Hepatocyte (in vitro differentiated cells): ENCODE results near the gene CCDC28A. TPM values are rescaled to one million over a fixed set of nuclear protein-coding genes. Genes with fewer than 3 reads are reported as not detected.

Experiments used
- DNase-seq: peaks from one replicate; pipeline ENCODE4 v3.0.0-alpha.2; 2016; ENCODE audit warnings: low spot score
- H2AFZ ChIP-seq: fragments of 200-600 bp; sonication (generic); 2 replicates; pipeline ENCODE4 v1.6.0; 2016; ENCODE audit warnings: antibody characterized with exemption, mild to moderate bottlenecking
- H3K27ac ChIP-seq: fragments of 200-600 bp; sonication (generic); 2 replicates; pipeline ENCODE4 v1.5.1; 2016; ENCODE audit warnings: mild to moderate bottlenecking
- H3K27me3 ChIP-seq: fragments of 200-600 bp; sonication (generic); 2 replicates; pipeline ENCODE4 v1.6.1; 2016
- H3K36me3 ChIP-seq: fragments of 200-600 bp; sonication (generic); replicated peaks from 2 replicates; pipeline ENCODE4 v1.5.1; 2016; ENCODE audit warnings: low read depth; ENCODE audit not compliant: insufficient read depth
- H3K4me1 ChIP-seq: fragments of 200-600 bp; sonication (generic); 2 replicates; pipeline ENCODE4 v1.5.1; 2016; ENCODE audit warnings: mild to moderate bottlenecking, moderate library complexity; ENCODE audit not compliant: insufficient read depth
- H3K4me2 ChIP-seq: fragments of 200-600 bp; sonication (generic); 2 replicates; pipeline ENCODE4 v1.6.0; 2016
- H3K4me3 ChIP-seq: fragments of 200-600 bp; sonication (generic); 2 replicates; pipeline ENCODE4 v1.5.1; 2016; ENCODE audit warnings: mild to moderate bottlenecking
- H3K79me2 ChIP-seq: fragments of 200-600 bp; sonication (generic); 2 replicates; pipeline ENCODE4 v1.6.0; 2017; ENCODE audit warnings: mild to moderate bottlenecking
- H3K9me2 ChIP-seq: fragments of 200-600 bp; sonication (generic); replicated peaks from 2 replicates; pipeline ENCODE4 v1.6.0; 2017; ENCODE audit warnings: mild to moderate bottlenecking; ENCODE audit not compliant: insufficient read depth
- H3K9me3 ChIP-seq: fragments of 200-600 bp; sonication (generic); 2 replicates; pipeline ENCODE4 v1.5.1; 2016; ENCODE audit warnings: low read depth, mild to moderate bottlenecking
- H4K20me1 ChIP-seq: fragments of 200-600 bp; sonication (generic); 2 replicates; pipeline ENCODE4 v1.6.0; 2016; ENCODE audit warnings: mild to moderate bottlenecking; ENCODE audit not compliant: insufficient read depth, poor library complexity, severe bottlenecking
- EZH2 ChIP-seq: fragments of 200-600 bp; sonication (generic); IDR thresholded peaks from 2 replicates; pipeline ENCODE4 v1.6.1; 2016; ENCODE audit warnings: antibody characterized with exemption, mild to moderate bottlenecking, borderline replicate concordance
- EZH2phosphoT487 ChIP-seq: fragments of 200-600 bp; sonication (generic); IDR thresholded peaks from one replicate; pipeline ENCODE4 v1.6.1; 2018; ENCODE audit warnings: antibody characterized with exemption, mild to moderate bottlenecking, low read depth, moderate library complexity; ENCODE audit not compliant: unreplicated experiment, severe bottlenecking
- WGBS: methylation state at CpG from one replicate; pipeline ENCODE4 v1.1.6; 2016; ENCODE audit warnings: low lambda C conversion rate; ENCODE audit errors: missing lambda C conversion rate; 5-methylcytosine and 5-hydroxymethylcytosine counted together
- polyA plus RNA-seq: library from polyadenylated mRNA; unstranded; fragments of >200 nt; fragmentation: Nextera tagmentation; extraction: Ambion mirVana; gene quantifications from 2 replicates; pipeline ENCODE4 v1.2.1, GENCODE V29; 2016
- total RNA-seq: library from RNA; depleted of rRNA; stranded (reverse); fragments of >200 nt; gene quantifications from 2 replicates; pipeline ENCODE4 v1.2.3, GENCODE V29; 2014
- TF ChIP-seq, protein P1 (sequence below): fragments of 200-600 bp; sonication (generic); IDR thresholded peaks from 2 replicates; pipeline ENCODE4 v1.5.1; 2016; ENCODE audit warnings: antibody characterized with exemption, mild to moderate bottlenecking; ENCODE audit not compliant: poor library complexity

The CCDC28A gene
- total and polyA plus RNA-seq, 2 experiments from 2014 or later: 8.9 to 12.0 TPM

- Histone ChIP-seq H3K9me3 (no peaks in the 10 kb centered on the region), H4K20me1 (no peaks in the 10 kb centered on the region), H3K27me3 (no peaks in the 10 kb centered on the region), H3K36me3 (no peaks in the 10 kb centered on the region), H3K4me2 (no peak overlapping the region), H3K4me1 (no peaks in the 10 kb centered on the region), H3K27ac (no peak overlapping the region), H3K79me2 (no peaks in the 10 kb centered on the region), H2AFZ (no peak overlapping the region), H3K9me2 (no peaks in the 10 kb centered on the region), H3K4me3 (no peak overlapping the region)
- no peak for DNase-seq
- WGBS: 88% methylated on average over 1 of the region's 1 CpG
- TF ChIP-seq, protein P1, sequence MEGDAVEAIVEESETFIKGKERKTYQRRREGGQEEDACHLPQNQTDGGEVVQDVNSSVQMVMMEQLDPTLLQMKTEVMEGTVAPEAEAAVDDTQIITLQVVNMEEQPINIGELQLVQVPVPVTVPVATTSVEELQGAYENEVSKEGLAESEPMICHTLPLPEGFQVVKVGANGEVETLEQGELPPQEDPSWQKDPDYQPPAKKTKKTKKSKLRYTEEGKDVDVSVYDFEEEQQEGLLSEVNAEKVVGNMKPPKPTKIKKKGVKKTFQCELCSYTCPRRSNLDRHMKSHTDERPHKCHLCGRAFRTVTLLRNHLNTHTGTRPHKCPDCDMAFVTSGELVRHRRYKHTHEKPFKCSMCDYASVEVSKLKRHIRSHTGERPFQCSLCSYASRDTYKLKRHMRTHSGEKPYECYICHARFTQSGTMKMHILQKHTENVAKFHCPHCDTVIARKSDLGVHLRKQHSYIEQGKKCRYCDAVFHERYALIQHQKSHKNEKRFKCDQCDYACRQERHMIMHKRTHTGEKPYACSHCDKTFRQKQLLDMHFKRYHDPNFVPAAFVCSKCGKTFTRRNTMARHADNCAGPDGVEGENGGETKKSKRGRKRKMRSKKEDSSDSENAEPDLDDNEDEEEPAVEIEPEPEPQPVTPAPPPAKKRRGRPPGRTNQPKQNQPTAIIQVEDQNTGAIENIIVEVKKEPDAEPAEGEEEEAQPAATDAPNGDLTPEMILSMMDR: no peak
- TF ChIP-seq EZH2phosphoT487 (no peak), EZH2 (no peak)
These were observed 39.0 kb upstream of the CCDC28A start for GRCh38 chr6:138734585-138734984.

DNA sequence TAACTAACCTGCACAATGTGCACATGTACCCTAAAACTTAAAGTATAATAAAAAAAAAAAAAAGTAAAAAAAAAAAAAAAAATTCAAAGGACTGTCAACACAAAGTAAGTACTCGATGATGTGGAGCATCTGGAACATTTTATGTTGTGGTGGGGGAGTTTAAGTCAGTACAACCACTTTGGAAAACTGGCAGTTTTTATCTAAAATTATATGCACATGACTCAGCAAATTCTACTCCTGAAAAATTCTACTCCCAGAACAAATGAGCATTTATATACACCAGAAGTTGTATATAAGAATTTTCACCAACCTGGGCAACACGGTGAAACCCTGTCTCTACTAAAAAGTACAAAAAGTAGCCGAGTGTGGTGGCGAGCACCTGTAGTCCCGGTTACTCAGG lies 36.9 kb upstream of the CCDC28A start:
- no peak overlapping the region for H3K4me3 ChIP-seq
- TF ChIP-seq, protein P1: no peak
- TF ChIP-seq EZH2phosphoT487 (no peak), EZH2 (no peak)
- no peak overlapping the region for H2AFZ ChIP-seq
- H3K36me3 ChIP-seq: no peaks in the 10 kb centered on the region
- no peaks in the 10 kb centered on the region for H3K27me3 ChIP-seq
- H3K4me1 ChIP-seq: no peaks in the 10 kb centered on the region
- no peaks in the 10 kb centered on the region for H4K20me1 ChIP-seq
- DNase-seq: no peak
- H3K4me2 ChIP-seq: no peak overlapping the region
- no peaks in the 10 kb centered on the region for H3K9me3 ChIP-seq
- H3K79me2 ChIP-seq: no peaks in the 10 kb centered on the region
- 90% methylated on average over 5 of the region's 5 CpGs for WGBS
- H3K9me2 ChIP-seq: no peaks in the 10 kb centered on the region
- H3K27ac ChIP-seq: no peak overlapping the region

DNA sequence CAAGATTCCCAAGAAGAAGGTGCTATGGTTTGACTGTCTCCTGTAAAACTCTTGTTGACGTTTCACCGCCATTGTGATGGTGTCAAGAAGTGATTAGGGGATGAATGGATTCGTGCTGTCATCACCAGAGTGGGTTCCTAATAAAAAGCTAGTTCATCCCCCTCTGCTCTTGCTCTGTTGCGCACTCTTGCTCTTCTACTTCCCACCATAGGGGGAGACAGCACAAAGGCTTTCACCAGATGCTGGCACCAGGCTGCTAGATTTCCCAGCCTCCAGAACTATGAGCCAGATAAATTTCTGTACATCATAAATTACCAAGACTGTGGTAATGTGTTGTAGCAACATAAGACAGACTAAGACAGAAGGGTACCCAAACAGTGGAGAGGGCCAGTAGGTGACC lies 21.6 kb upstream of the CCDC28A start:
- H2AFZ ChIP-seq: no peak overlapping the region
- no peaks in the 10 kb centered on the region for H3K27me3 ChIP-seq
- H3K27ac ChIP-seq: no peak overlapping the region
- TF ChIP-seq EZH2 (no peak), EZH2phosphoT487 (no peak)
- TF ChIP-seq, protein P1: peak; percentile 11
- no peaks in the 10 kb centered on the region for H3K79me2 ChIP-seq
- H3K9me2 ChIP-seq: no peaks in the 10 kb centered on the region
- no peaks in the 10 kb centered on the region for H3K9me3 ChIP-seq
- H4K20me1 ChIP-seq: no peaks in the 10 kb centered on the region
- WGBS: 77% methylated on average over 4 of the region's 4 CpGs
- H3K4me2 ChIP-seq: no peak overlapping the region
- DNase-seq: no peak
- H3K4me1 ChIP-seq: peaks cover 1% of the 10 kb centered on the region
- H3K36me3 ChIP-seq: no peaks in the 10 kb centered on the region
- H3K4me3 ChIP-seq: no peak overlapping the region

- no peak overlapping the region for H3K4me2 ChIP-seq
- H3K9me3 ChIP-seq: no peaks in the 10 kb centered on the region
- H3K9me2 ChIP-seq: no peaks in the 10 kb centered on the region
- DNase-seq: peak; percentile 26
- 65% methylated on average over 4 of the region's 4 CpGs for WGBS
- H2AFZ ChIP-seq: no peak overlapping the region
- no peaks in the 10 kb centered on the region for H3K27me3 ChIP-seq
- no peaks in the 10 kb centered on the region for H3K79me2 ChIP-seq
- no peak overlapping the region for H3K4me3 ChIP-seq
- no peak overlapping the region for H3K27ac ChIP-seq
- TF ChIP-seq EZH2: no peak
- H3K4me1 ChIP-seq: peaks cover 6% of the 10 kb centered on the region
- H3K36me3 ChIP-seq: no peaks in the 10 kb centered on the region
- H4K20me1 ChIP-seq: no peaks in the 10 kb centered on the region
These were observed 16.4 kb upstream of the CCDC28A start for GRCh38 chr6:138757136-138757535.
